HPDE6-E6E7 (cell line): ENCODE data around the gene ZNF385A.
"Not testable (repeated sequence)": the region's sequence is repeated elsewhere in the genome, so short reads cannot be mapped to it uniquely, and the experiment has no call there.

Source experiments
- DNase-seq: peaks from one replicate; pipeline ENCODE4 v3.0.0; 2011; ENCODE audit warnings: missing footprints; ENCODE audit errors: extremely low spot score

Gene ZNF385A

GRCh38 chr12:54356228-54356627 lies 28.3 kb downstream of the ZNF385A start:
- DNase-seq: no peak

DNA sequence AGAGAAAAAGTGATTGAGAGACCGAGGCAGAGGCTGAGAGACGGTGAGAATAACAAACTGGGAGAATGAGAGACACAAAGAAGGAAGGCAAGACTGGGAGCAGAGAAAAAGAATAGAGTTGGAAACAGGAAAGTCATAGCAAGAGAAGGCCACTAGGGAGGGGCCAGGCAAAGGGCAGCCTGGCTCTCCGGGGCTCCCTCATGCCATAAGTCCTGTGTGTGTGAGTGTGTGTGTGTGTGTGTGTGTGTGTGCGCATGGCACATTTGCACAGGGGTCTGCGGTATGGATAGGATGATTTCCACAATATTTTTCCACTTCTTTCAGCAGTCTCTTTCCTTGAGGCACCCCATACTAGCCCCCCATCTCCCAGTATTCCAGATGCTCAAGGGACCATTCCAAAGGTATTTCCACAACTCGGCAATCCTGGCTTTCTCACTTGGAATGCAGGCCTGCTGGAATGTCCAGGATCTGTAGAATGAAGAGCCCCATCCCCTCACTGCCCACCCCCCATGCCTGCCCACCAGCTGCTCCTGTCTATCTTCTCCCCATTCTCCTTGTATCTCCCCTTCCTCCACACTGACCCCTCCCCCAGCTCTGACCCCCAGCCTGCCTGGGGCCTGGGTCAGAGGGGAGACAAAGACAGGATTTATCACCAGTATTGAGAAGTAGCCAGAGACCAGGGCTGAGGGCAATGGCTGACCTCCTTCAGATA lies 29.3 kb downstream of the ZNF385A start:
- no peak for DNase-seq

DNA sequence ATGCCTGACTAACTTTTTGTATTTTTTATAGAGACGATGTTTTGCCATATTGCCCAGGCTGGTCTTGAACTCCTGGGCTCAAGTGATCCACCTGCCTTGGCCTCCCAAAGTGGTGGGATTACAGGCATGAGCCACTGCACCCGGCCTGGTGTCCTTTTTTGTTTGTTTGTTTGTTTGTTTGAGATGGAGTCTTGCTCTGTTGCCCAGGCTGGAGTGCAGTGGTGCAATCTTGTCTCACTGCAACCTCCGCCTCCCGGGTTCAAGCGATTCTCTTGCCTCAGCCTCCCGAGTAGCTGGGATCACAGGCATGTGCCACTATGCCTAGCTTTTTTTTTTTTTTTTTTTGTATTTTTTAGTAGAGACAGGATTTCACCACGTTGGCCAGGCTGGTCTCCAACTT lies 30.3 kb downstream of the ZNF385A start:
- not testable (repeated sequence) for DNase-seq

DNA sequence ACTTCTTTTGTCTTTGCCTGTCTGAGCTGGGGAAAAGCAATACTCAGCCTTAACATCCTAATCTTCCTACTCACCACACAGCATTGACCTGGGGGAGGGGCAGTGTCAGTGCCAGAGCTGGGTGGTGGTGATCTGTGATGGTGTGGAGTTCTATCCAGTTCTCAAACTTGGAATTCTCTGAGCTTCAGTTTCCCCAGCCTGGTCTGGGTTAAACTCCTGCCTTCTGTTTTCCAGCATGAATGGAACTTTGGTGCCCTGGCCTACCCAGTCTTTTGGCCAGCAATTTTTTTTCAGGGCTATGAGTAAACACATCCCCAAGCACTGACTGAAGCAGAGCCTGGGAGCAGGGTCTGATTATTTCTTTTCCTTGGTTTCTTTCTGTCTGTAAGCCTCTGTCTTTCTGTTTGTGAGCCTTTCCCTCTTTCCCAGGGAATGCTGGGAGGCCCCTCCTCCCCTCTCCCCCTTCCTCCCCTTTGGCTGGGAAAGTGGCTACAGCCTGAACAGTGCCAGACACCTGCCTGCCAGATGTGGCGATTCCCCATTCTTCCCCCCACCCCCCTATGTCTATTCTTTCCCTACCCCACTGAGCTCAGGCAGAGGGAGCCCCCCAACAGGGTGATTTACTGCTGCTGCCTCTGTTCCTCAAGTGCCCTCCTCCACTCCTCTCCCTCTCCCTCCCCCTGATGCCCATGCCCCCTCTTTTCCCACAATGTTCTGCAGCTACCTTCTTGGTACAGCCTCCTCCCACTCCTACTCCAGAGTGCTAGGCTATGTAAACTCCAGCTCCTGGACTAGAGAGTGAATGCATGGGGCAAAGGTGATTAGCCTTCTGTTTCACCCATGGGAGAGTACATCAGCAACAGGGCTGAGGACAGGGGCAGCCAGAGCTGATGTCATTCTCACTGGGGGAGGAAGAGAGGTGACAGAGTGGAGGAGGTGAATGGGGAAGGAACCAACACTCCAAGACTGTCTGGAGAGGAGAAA lies 31.4 kb downstream of the ZNF385A start:
- DNase-seq: no peak

DNA sequence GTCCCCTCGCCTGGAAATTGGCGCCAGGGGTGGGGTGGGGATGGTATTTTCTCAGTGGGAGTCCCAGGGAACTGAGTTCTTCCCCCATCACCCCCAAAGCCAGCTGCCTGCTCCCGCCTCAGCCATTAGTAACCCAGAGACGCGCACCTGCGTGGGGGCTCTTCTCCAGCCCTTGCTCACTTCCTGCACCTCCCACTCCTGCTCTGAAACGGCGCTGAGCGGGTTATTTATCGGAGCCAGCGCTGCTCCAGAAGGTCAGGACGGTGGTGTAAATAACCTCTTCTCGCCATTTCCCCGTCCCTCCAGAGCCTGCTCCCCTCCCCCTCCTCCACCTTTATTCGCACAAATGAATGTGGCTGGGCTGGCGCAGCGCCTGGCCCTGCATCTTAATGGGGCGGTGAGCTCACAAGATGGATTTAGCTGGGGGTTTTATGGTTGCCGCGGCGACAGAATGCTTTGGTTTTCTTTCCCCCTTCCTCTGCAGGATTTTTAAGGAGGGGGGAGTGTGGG lies 32.5 kb downstream of the ZNF385A start:
- DNase-seq: no peak

DNA sequence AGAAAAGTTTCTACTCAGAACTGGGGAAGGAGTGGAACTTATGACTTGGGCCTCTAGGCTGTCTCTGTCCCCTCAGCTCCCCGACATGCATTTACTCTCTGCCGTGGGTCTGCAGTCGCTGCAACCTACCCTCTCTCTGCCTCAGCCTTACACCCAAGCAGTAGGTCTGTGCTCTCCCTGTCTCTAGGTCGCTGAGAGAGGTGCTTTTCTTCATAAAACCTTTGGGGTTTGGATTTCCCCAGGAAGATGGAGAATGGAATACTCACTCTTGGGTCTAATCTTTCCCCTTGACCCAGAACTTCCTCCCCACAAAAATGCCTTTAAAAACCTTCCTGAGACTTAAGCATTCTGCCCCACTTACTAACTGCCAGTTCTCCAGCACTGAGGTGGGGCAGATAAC lies 33.2 kb downstream of the ZNF385A start:
- no peak for DNase-seq

GRCh38 chr12:54350743-54351142 lies 33.8 kb downstream of the ZNF385A start:
- no peak for DNase-seq

- DNase-seq: no peak
These were observed 34.9 kb downstream of the ZNF385A start for GRCh38 chr12:54349679-54350078.

- DNase-seq: no peak
These were observed 35.5 kb downstream of the ZNF385A start for GRCh38 chr12:54349036-54349435.

DNA sequence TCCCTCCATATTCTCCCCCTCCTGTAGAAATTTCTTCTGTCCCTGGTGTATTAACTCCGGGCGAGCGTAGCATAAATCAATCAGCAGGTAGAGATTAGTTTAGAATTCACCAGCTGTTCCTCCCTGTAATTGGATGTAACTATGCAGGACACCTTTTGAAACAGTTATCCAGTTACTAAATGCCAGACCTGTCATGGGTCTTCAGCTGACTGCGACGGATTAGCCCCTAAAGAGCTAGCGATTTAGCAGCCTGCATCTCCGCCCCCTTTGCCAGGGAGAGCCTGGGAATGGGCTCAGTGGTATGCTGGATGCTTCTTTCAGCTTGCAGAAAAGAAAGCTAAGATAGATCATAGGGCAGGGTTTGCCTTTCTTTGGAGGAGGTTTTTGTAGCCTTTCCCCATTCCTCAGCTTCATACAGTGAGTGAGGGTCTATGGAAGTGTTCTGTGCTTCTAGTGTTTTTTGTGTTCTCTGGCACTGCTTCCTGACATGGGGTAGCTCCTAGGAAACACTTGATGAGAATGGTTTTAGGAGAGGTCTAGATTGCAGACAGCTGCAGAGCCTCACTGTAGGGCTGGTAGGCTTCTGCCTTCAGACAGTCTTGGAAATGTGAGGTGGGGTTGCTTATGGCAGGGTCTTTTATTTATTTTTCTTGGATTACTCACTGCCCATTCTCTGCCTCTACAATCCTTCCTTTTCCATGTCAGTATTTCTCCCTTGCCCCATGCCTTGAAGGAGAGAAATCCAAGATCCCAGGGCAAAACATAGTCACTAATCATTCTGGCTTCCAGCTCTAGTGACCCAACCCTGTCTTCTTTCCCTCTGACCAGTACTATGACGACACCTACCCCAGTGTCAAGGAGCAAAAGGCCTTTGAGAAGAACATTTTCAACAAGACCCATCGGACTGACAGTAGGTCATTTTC lies 42.9 kb downstream of the ZNF385A start:
- no peak for DNase-seq

DNA sequence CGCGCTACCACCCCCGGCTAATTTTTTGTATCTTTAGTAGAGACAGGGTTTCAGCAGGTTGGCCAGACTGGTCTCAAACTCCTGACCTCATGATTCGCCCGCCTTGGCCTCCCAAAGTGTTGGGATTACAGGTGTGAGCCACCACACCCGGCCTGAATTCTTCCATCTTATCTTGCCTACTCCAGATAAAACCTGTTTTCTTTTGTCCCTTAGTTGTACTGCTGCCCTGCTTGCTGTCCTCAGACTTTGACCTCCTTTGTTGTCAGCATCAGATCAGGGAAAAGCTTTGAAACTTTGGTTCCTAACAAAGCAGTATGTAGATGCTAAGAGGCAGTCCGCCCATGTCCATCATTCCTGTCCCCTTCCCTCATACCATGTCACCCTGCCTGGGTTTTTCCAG lies 43.7 kb downstream of the ZNF385A start:
- DNase-seq: no peak

DNA sequence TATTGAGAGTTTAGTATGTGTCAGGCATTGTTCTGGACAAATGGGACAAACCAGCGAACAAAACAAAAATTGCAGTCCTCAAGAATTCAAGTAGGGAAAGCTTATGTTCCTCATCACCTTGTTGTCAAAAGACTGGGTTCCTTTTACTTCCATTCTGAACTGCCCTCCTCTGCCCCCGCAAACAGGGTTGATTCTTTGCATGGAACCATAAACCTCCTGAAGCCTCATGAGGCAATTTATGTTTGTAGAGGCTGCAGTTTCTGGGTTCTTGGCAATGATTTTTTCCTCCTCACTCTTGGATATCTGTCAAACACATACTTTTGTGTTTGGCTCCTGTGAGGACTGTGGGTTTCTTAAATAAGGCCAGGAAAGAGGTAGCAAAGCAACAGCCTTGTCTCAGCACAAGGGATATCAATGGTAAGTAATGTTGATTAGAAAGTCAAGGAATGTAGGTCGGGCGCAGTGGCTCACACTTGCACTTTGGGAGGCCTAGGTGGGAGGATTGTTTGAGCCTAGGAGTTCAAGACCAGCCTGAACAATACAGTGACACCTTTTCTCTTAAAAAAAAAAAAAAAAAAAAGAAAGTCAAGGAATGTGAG lies 45.7 kb downstream of the ZNF385A start:
- no peak for DNase-seq

DNA sequence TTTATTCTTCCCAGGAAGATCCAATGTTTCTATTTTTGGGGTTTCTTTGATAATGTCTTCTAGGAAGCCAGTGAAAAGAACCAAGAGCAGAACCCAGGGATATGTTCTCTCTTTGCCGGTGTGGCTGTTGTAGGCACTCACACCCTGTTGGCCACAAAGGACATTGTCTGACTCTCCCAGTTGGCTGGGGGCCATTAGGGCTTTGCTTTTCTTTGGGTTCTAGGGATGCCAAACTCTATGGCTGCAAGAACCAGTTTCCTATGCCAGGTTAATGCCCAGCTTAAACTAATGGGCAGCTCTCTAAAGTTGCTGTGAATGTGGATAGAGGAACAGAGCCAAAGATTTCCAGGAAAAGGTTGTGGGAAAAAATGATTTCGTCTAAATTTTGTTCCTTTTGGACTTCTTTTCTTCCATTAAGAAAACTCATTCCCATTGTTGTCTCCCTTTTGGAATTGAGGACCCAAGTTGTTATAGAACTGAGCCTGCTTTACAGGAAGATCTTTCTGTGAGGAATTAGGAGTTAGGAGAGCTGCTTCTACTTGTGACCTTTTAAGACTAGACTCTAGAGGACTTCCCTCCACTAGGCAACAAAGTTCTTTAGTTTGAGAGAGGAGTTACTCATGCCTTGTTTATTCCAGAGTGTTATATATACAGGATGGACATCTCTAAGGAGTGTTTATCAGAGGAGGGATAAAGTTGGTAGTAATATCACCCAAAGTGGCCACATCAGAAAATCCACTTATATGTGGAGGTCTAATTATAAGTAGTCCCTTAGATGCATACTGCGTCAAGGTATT lies 46.5 kb downstream of the ZNF385A start:
- no peak for DNase-seq

DNA sequence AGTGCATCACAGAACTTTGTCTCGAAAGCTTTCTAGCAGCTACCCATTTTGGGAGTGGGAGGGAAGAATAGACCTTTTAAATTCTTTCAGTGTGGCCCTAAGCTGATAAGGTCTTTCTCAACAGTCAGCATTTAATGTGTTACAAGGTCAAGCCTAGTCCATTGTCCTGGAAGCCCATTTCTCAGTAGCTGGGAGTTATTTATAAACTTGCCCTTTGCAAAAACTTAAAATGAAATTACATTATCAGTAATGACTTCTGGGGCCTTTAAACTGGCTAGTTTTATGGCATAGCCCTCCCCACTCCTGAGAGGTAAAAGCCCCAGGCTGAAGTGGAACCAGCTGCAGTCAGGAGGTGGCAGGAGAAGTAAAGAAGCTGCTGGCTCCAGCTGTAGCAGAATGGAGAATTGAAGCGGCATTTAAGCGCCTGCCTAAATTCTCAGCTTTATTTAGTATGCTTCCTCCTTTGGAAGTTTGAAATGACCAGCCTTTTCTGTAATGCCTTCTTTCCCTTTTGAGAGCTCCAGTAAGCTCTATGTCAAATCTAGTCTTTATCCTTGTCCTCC lies 47.2 kb downstream of the ZNF385A start:
- DNase-seq: no peak

DNA sequence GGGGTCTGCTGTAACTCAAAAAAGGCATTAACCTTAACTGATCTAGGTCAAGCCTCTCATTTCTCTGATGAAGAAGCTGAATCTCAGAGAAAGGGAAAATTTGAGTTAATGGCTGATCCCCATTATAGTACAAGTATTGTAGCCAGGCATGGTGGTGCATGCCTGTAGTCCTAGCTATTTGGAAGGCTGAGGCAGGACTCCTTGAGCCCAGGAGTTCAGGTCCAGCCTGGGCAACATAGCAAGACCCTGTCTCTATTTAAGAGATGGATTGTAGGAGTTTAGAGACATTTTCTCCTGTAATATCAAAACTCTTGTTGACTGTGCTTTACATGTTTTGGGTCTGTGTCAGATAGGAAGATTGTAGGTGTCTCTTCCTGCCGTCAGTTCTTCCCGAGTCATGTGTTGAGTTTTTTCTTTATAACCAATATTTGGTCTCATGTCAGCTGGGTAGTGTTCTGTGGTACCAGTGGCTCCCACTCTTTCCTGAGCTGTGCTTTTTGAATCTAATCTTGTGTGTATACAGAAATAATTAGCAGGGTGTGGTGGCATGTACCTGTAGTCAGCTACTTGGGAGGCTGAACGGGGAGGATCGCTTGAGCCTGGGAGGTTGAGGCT lies 51.0 kb downstream of the ZNF385A start:
- DNase-seq: no peak

DNA sequence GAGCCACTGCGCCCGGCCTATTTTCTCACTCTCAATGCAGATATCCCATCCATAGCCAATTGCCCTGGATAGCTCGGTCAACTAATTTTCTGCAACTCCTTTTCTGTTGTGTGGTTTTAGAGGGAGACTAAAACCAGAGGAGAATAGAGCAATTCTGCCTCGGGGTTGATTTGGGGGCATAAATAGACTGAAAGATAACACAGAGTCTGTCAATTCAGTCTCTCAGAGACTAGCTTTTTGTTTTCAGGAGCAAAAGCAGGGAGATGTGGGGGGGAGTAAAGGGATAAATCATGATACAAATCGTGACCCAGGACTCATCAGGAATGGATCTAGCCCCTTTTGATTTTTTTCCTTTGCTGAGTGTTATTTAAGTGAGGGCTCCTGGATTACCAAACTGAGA lies 53.1 kb downstream of the ZNF385A start:
- DNase-seq: no peak

- DNase-seq: no peak
These were observed 54.1 kb downstream of the ZNF385A start for GRCh38 chr12:54330442-54330841.

DNA sequence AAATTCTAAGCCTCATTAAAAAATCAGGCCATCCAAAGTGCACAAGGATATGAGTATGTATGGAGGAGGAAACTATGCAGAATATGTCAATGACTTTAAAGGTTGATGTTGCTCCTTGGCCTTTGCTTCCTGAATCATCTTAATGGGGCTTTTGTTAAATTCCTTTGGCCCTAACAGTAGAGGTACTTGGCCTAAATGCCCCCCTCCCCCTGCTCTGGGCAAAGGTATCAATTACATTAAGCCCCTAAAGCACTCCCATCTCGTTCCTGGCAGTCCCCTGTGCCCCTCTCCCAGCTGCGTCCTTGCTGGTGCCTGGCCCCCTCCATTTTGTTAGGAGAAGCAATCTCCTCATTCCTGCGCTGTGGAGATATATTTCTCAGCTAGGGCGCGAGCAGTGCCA lies 54.8 kb downstream of the ZNF385A start:
- DNase-seq: no peak

DNA sequence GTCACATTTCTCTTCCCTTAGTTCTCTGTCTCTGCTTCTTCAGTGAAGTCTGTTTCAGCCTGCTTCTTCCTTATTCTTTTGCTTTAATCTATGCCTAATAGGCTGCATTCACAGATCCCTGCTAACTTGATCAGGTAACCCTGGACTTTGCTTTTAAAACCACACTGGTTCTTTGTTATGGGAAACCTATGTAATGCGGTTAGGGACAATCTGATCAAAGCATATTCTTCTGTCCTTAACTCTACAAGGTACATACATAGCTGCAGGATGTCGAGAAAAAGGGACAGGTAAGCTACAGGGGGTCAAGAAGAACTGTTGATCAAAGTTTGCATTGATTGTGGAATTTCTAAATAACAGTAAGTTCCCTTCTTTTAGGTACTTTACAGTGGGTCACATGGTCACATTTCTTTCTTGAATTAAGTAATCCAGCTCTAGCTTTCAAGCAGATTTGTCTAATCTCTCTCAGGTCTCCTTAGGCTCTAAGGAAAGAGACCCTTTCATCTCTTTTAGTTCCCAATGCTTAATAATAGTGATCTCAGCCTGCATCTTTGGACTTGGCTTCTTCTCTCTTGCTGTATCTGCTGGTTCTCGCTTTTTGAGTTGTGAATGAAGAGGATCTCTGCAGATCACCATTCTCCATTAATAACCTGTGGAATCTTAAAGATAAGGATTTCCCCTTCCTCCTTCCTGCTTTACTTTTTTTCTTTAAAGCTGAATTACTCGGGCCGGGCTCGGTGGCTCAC lies 55.8 kb downstream of the ZNF385A start:
- no peak for DNase-seq
